Spinal cord (tissue), 10 donors: ENCODE measurements around the gene ZNF212. TPM values are rescaled to one million over a fixed set of nuclear protein-coding genes. Genes with fewer than 3 reads are reported as not detected.

ENCODE experiments used
- DNase-seq, 6 donors: peaks; one replicate each; pipeline versions ENCODE4 v3.0.0 to v3.0.0-alpha.2; 2013 to 2015; ENCODE audit warnings: low spot score in 6 of 6, low read depth in 4 of 6
- H3K27ac ChIP-seq: one replicate; pipeline ENCODE4 v1.5.1; 2013; ENCODE audit warnings: low read depth, low read length, control low read depth
- H3K27me3 ChIP-seq: one replicate; pipeline ENCODE4 v1.6.1; 2013; ENCODE audit warnings: low read length; ENCODE audit not compliant: control insufficient read depth, insufficient read depth
- H3K36me3 ChIP-seq: one replicate; pipeline ENCODE4 v1.6.1; 2013; ENCODE audit warnings: low read length; ENCODE audit not compliant: control insufficient read depth, insufficient read depth
- H3K4me1 ChIP-seq: one replicate; pipeline ENCODE4 v1.6.1; 2013; ENCODE audit warnings: low read length; ENCODE audit not compliant: control insufficient read depth, insufficient read depth
- H3K4me3 ChIP-seq: one replicate; pipeline ENCODE4 v1.5.1; 2013; ENCODE audit warnings: low read depth, low read length, control low read depth
- H3K9me3 ChIP-seq: one replicate; pipeline ENCODE4 v1.6.1; 2013; ENCODE audit warnings: low read length; ENCODE audit not compliant: control insufficient read depth, insufficient read depth
- WGBS: methylation state at CpG from one replicate; pipeline ENCODE4 v1.1.5; 2013; ENCODE audit warnings: missing lambda C conversion rate; ENCODE audit not compliant: insufficient coverage; 5-methylcytosine and 5-hydroxymethylcytosine counted together
- polyA plus RNA-seq, 2 donors: library from polyadenylated mRNA; unstranded; fragments of 120-200 nt; gene quantifications; one replicate each; pipeline ENCODE4 v1.2.1, GENCODE V29; 2013; ENCODE audit not compliant: insufficient read length in 2 of 2
- total RNA-seq, 2 donors: library from RNA; depleted of rRNA in 1 of 2; stranded (reverse); fragments of 120-200 nt in 1 of 2; fragments of >200 nt in 1 of 2; gene quantifications; one replicate each; pipeline versions ENCODE4 v1.2.3 to v1.2.4, GENCODE V29; 2013 to 2014
- donor health status: healthy.

The ZNF212 gene
- total and polyA plus RNA-seq, 4 donors: 5.4 to 16.6 (median 9.6) TPM

DNA sequence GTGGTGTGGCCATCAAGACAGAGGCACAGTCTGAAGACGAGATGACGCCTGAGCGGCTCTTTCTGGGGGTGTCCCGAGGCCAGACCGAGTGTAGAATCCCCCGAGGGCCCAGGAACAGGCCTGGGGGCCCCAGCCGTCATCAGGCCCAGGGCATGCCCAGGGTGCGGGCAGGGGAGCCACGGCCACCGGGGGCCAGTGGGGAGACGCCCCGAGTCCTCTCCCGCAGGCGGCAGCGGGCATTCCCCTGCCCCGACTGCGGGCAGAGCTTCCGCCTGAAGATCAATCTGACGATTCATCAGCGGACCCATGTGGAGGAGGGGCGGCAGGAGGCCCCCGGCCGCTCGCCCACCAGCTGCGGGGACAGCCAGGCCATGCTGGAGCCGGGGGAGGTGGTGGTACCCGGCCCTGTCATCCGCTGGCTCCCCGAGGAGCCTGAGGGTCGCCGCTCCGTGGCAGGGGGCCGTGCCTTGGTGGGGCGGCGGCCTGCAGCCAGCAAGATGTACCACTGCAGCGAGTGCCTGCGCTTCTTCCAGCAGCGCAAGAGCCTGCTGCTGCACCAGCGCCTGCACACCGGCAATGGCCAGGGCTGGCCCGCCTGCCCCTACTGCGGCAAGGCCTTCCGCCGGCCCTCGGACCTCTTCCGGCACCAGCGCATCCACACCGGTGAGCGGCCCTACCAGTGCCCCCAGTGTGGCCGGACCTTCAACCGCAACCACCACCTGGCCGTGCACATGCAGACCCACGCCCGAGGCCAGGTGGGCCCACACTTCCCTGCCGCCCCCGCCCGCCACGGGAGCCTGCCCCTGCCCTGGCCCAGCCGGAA, 42.3 kb downstream of the ZNF212 start:
- 92% methylated on average over 58 of the region's 59 CpGs for WGBS
- H3K4me3 ChIP-seq: no peak overlapping the region
- no peak overlapping the region for H3K27ac ChIP-seq
- no peaks in the 10 kb centered on the region for H3K27me3 ChIP-seq
- H3K4me1 ChIP-seq: peaks cover 16% of the 10 kb centered on the region
- H3K9me3 ChIP-seq: no peaks in the 10 kb centered on the region
- no peak for DNase-seq
- H3K36me3 ChIP-seq: peaks cover 63% of the 10 kb centered on the region

DNA sequence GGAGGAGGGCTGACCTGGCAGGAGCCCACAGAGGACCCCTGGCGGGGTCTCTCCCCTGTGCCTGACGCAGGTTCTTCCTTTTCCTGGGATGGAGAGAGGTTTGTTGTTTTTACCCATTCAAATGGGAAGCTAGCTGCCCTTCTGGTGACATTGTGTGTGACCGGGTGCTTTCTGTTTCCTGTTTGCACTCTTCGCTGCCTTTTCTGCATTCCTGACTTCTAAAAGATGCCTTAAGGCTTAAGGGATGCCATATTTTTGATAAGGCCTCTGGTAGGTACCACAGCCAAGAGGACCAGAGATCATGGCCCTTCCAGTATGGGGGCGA, 42.8 kb downstream of the ZNF212 start:
- no peak overlapping the region for H3K4me3 ChIP-seq
- 86% methylated on average over 5 of the region's 5 CpGs for WGBS
- no peaks in the 10 kb centered on the region for H3K9me3 ChIP-seq
- H3K36me3 ChIP-seq: peaks cover 57% of the 10 kb centered on the region
- no peaks in the 10 kb centered on the region for H3K27me3 ChIP-seq
- DNase-seq: no peak
- H3K27ac ChIP-seq: no peak overlapping the region
- peaks cover 18% of the 10 kb centered on the region for H3K4me1 ChIP-seq

DNA sequence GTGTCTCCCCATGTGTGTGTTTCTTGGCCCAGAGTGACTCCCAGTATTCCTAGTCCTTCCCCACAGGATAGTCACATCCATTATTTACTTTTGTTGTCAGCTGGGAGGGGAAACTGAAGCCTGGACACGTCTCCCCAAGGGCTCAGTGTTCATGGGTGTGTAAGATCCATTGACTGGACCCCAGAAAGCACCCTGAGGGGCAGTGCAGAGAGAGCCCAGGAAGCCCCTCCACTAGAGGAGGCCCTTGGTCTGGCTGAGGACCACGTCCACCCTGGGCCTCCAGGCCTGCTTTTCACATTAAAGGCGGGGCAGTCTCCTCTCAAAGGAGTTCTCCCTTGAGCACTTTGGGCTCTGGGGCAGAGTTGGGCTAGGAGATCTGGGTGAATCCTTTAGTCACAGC, 43.9 kb downstream of the ZNF212 start:
- Histone ChIP-seq H3K4me1 (peaks cover 18% of the 10 kb centered on the region), H3K27ac (no peak overlapping the region), H3K36me3 (peaks cover 54% of the 10 kb centered on the region), H3K27me3 (no peaks in the 10 kb centered on the region), H3K9me3 (no peaks in the 10 kb centered on the region), H3K4me3 (no peak overlapping the region)
- no peak for DNase-seq
- WGBS: 80% methylated on average over 1 of the region's 3 CpGs

DNA sequence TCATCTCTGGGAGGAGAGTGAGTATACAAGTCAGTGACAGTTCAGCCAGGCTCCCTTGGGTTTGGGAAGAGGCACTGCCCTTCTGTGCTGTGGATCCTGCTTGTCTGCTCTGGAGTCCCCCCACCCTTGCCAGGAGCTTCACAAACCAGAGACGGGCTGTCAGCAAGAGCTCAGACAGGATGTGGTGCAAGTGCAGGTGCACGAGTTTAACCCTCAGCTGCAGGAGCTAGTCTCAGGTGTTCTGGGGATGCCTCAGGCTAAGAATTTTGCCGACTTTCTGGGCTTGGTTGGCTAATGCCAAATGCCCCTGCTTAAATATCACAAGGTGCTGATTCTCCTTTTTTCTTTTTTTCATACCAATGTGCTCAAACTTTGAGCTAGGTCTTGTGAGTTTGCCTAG, 44.9 kb downstream of the ZNF212 start:
- Histone ChIP-seq H3K36me3 (peaks cover 53% of the 10 kb centered on the region), H3K4me3 (no peak overlapping the region), H3K27ac (no peak overlapping the region)

DNA sequence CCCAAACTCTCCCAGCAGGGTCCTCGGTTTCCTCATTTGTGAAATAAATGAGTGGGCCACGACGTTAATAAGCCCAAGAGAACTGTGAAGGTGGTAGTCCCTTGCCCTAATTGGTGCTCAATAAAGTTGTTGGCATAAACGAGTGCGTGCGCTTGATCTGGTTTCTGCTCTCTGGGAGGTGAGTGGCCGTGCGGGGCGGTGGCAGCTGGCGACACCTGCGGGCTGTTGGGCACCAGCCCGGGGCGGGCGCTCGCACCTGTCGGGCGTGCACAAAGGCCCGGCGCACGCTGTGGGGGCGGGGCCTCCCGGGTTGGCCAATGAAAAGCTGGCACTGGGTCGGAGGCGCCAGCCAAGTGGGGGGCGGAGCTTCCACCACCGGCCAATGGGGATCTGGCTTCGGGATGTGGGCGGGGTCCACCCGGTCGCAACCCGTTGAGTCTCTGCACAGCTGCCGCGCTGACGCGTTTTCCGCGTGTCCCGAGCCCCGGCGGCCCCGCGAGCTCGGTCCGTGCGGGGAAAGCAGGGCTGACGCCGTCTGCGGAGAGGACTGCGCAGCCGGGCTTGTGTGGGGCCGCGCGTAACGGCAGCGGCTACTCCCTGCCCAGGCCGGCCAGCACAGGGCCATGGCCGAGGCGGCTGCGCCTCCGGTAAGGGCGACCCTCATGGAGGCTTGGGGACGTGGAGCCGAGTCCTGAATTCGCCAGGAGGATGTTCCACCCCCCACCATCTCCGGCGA, 45.6 kb downstream of the ZNF212 start:
- DNase-seq: peak; percentile 69 to 98 (median 90)
- Histone ChIP-seq H3K27me3 (no peaks in the 10 kb centered on the region), H3K4me1 (peaks cover 18% of the 10 kb centered on the region), H3K9me3 (no peaks in the 10 kb centered on the region), H3K27ac (no peak overlapping the region), H3K4me3 (peak overlapping the region; percentile 53), H3K36me3 (peaks cover 58% of the 10 kb centered on the region)
- under 1% methylated on average over 64 of the region's 66 CpGs for WGBS

More for the DNA sequence above, 44.9 kb downstream of the ZNF212 start:
- no peaks in the 10 kb centered on the region for H3K27me3 ChIP-seq
- H3K9me3 ChIP-seq: no peaks in the 10 kb centered on the region
- DNase-seq: no peak
- H3K4me1 ChIP-seq: peaks cover 18% of the 10 kb centered on the region
- WGBS: 76% methylated on average over 3 of the region's 3 CpGs

DNA sequence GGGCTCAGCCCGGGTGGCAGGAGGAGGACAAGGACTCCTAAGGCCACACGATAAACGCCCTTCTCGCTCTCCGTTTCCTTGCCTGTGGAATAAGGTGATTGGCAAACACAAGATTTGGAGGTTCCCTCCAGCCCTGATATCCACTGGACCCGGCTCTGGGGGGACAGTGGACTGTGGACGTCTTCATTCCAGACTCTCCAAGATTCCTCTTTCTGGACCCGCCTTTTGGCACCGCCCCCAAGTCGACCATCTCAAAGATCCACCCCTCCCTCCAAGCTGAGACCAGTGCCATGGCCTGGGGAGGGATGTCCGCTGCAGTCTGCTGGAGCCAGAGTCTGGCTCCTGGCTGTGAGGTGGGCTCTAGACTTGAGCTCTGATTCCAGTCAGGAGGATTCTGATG, 46.2 kb downstream of the ZNF212 start:
- WGBS: 4% methylated on average over 9 of the region's 11 CpGs
- peak in 4 of 6 donors; percentile 10 to 72 (median 40) for DNase-seq
- Histone ChIP-seq H3K4me1 (peaks cover 18% of the 10 kb centered on the region), H3K9me3 (no peaks in the 10 kb centered on the region), H3K4me3 (peak overlapping the region; percentile 53), H3K36me3 (peaks cover 55% of the 10 kb centered on the region), H3K27ac (no peak overlapping the region), H3K27me3 (no peaks in the 10 kb centered on the region)

DNA sequence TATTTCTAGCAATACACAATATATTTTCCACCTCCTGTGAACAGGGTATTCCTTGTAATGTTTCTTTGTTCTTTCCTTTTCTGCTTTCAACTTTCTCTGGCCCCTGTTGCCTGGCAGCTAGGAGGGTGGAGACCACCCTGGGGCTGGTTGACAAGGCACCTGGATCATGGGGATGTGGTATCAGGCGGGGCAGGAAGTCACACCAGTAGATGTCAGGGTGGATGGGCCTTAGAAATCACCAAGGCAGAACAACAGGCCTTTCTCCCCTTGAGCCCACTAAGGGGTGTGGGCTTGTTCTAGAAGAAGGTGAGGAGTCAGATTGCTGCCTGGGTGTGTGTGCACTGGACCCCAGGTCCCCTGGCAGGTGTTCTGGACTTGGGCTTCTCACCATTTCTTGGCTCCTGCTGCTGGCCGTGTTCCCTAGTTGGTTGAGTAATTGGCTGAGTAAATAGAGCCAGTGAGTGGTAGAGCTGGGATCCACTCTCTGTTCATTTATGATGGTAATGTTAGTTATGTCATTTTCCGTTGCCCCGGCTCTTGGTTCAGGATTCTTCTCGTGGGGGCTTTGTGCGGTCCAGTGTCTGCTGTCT, 47.5 kb downstream of the ZNF212 start:
- H3K36me3 ChIP-seq: peaks cover 53% of the 10 kb centered on the region
- 92% methylated on average over 5 of the region's 6 CpGs for WGBS
- H3K27ac ChIP-seq: no peak overlapping the region
- H3K4me3 ChIP-seq: no peak overlapping the region
- H3K4me1 ChIP-seq: peaks cover 18% of the 10 kb centered on the region
- no peaks in the 10 kb centered on the region for H3K27me3 ChIP-seq
- H3K9me3 ChIP-seq: no peaks in the 10 kb centered on the region
- no peak for DNase-seq

DNA sequence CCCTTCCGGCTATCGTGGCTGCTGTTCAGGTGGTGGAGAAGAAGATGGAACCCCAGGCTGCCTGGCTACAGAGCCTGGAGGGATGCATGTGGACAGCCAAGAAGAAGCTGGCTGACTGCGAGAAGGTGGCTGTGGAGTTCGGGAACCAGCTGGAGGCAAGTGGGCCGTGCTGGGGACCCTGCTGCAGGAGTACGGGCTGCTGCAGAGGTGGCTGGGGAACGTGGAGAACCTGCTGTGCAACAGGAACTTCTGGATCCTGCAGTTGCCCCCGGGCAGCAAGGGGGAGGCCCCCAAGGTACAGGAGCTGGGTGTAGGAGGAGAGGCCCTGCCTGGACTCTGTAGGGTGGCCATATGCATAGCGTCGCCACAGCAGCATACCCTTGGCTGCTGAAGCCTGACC, 48.2 kb downstream of the ZNF212 start:
- Histone ChIP-seq H3K4me1 (peaks cover 18% of the 10 kb centered on the region), H3K27me3 (no peaks in the 10 kb centered on the region), H3K4me3 (no peak overlapping the region), H3K36me3 (peaks cover 55% of the 10 kb centered on the region), H3K27ac (no peak overlapping the region), H3K9me3 (no peaks in the 10 kb centered on the region)
- 93% methylated on average over 10 of the region's 10 CpGs for WGBS
- DNase-seq: no peak

DNA sequence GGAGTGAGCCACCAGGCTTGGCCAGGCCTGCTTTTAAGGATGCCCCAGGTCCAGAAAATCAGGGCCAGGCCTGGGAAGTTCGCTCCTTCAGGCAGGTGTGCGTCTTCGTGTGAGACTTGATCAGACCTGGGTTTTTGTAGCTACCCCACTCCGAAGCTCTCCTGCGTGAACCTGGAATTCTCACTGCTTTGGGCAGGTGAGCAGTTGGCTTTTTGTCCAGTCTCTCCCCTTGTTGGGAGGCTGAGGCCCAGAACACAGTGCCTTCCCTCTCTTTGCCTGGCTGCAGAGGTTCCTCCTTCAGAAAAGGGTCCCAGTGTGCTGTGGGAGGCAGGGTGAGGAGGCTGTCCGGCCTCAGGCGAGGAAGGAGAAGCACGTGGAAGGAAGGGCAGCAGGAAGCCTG, 49.8 kb downstream of the ZNF212 start:
- peaks cover 61% of the 10 kb centered on the region for H3K36me3 ChIP-seq
- WGBS: 92% methylated on average over 5 of the region's 8 CpGs
- no peak for DNase-seq

More for the DNA sequence above, 49.8 kb downstream of the ZNF212 start:
- Histone ChIP-seq H3K27me3 (no peaks in the 10 kb centered on the region), H3K9me3 (no peaks in the 10 kb centered on the region), H3K4me3 (no peak overlapping the region), H3K4me1 (peaks cover 17% of the 10 kb centered on the region), H3K27ac (no peak overlapping the region)
